ENCODE data around the gene KRTDAP.

- TF ChIP-seq, protein P1, sequence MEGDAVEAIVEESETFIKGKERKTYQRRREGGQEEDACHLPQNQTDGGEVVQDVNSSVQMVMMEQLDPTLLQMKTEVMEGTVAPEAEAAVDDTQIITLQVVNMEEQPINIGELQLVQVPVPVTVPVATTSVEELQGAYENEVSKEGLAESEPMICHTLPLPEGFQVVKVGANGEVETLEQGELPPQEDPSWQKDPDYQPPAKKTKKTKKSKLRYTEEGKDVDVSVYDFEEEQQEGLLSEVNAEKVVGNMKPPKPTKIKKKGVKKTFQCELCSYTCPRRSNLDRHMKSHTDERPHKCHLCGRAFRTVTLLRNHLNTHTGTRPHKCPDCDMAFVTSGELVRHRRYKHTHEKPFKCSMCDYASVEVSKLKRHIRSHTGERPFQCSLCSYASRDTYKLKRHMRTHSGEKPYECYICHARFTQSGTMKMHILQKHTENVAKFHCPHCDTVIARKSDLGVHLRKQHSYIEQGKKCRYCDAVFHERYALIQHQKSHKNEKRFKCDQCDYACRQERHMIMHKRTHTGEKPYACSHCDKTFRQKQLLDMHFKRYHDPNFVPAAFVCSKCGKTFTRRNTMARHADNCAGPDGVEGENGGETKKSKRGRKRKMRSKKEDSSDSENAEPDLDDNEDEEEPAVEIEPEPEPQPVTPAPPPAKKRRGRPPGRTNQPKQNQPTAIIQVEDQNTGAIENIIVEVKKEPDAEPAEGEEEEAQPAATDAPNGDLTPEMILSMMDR (IDR thresholded peaks at IDR 0.05; ENCODE audit: extremely low read depth in 1 of 2, insufficient read depth in 1 of 2, low read depth in 1 of 2, low read length in 2 of 2) = no peak
- no peak for TF ChIP-seq POLR2A (IDR thresholded peaks at IDR 0.05; ENCODE audit: low read depth, low read length)
- no peak for TF ChIP-seq POLR2AphosphoS5 (IDR thresholded peaks at IDR 0.05; ENCODE audit: insufficient read depth, low read depth, low read length)
- TF ChIP-seq FOS (IDR thresholded peaks at IDR 0.05; ENCODE audit: borderline replicate concordance, insufficient read depth, low read length) = no peak
- TF ChIP-seq GATA2 (IDR thresholded peaks at IDR 0.05; ENCODE audit: insufficient read depth, insufficient read length, low read depth, low read length) = no peak
- no peak for TF ChIP-seq EZH2 (IDR thresholded peaks at IDR 0.05; ENCODE audit: borderline replicate concordance, low read depth, low read length, severe bottlenecking)
- TF ChIP-seq JUN (IDR thresholded peaks at IDR 0.05; ENCODE audit: borderline replicate concordance, insufficient read depth, insufficient read length, low read depth) = no peak
- no peak for TF ChIP-seq MAX (IDR thresholded peaks at IDR 0.05; ENCODE audit: insufficient read depth, insufficient read length)
These were observed 14.1 kb downstream of the KRTDAP start for GRCh38 chr19:35476149-35476548.
